ENCODE measurements around the gene KRTAP5-10.
"Not testable (repeated sequence)": the region's sequence is repeated elsewhere in the genome, so short reads cannot be mapped to it uniquely, and the experiment has no call there.

The KRTAP5-10 gene

GRCh38 chr11:71611218-71611910 lies 46.0 kb downstream of the KRTAP5-10 start:
- DNase-seq (ENCODE audit: low read depth in 3 of 3), result not testable (repeated sequence)

- not testable (repeated sequence) for DNase-seq (ENCODE audit: low read depth in 3 of 3)
These were observed 48.6 kb downstream of the KRTAP5-10 start for GRCh38 chr11:71613931-71614330.

- not testable (repeated sequence) for DNase-seq (ENCODE audit: low read depth in 3 of 3)
These were observed 49.1 kb downstream of the KRTAP5-10 start for GRCh38 chr11:71614366-71614917.

GRCh38 chr11:71615003-71615402 lies 49.6 kb downstream of the KRTAP5-10 start:
- not testable (repeated sequence) for DNase-seq (ENCODE audit: low read depth in 3 of 3)
